T-helper 1 cell (primary cell): Measurements from ENCODE around the gene PSMD13.
A peak's percentile ranks its signal among the peaks of the same experiment; 100 is the strongest.

Experiments
- DNase-seq, 5 donors: peaks; one replicate each; pipeline ENCODE4 v3.0.0-alpha.2; 2012 to 2020

PSMD13 gene

GRCh38 chr11:250740-251299 is 14.0 kb downstream of the PSMD13 start:
- peak; percentile 46 to 76 (median 70) for DNase-seq

- DNase-seq: no peak
These were observed 14.8 kb downstream of the PSMD13 start for GRCh38 chr11:251550-251949.

GRCh38 chr11:252666-253065 is 15.9 kb downstream of the PSMD13 start:
- DNase-seq: no peak

GRCh38 chr11:253160-253885 is 16.5 kb downstream of the PSMD13 start:
- DNase-seq: no peak

- DNase-seq: no peak
These were observed 17.1 kb downstream of the PSMD13 start for GRCh38 chr11:253886-254270.

GRCh38 chr11:255176-255575 is 18.4 kb downstream of the PSMD13 start:
- no peak for DNase-seq

GRCh38 chr11:255816-256215 is 19.0 kb downstream of the PSMD13 start:
- no peak for DNase-seq

- no peak for DNase-seq
These were observed 20.4 kb downstream of the PSMD13 start for GRCh38 chr11:256952-257737.

GRCh38 chr11:257766-258493 is 21.2 kb downstream of the PSMD13 start:
- DNase-seq: no peak

- DNase-seq: no peak
These were observed 22.6 kb downstream of the PSMD13 start for GRCh38 chr11:259413-259812.

GRCh38 chr11:261624-262023 is 24.8 kb downstream of the PSMD13 start:
- no peak for DNase-seq

GRCh38 chr11:266676-267439 is 30.1 kb downstream of the PSMD13 start:
- DNase-seq: no peak

GRCh38 chr11:267491-267994 is 30.8 kb downstream of the PSMD13 start:
- DNase-seq: peak in 4 of 5 donors; percentile 50 to 64 (median 54)

- DNase-seq: peak in 3 of 5 donors; percentile 33 to 90 (median 51)
These were observed 32.0 kb downstream of the PSMD13 start for GRCh38 chr11:268716-269145.

- peak in 3 of 5 donors; percentile 39 to 97 (median 47) for DNase-seq
These were observed 32.5 kb downstream of the PSMD13 start for GRCh38 chr11:269146-269890.

- DNase-seq: no peak
These were observed 33.9 kb downstream of the PSMD13 start for GRCh38 chr11:270451-271318.

GRCh38 chr11:271319-271715 is 34.5 kb downstream of the PSMD13 start:
- DNase-seq: no peak

GRCh38 chr11:272195-272930 is 35.6 kb downstream of the PSMD13 start:
- DNase-seq: no peak

GRCh38 chr11:272931-273198 is 36.1 kb downstream of the PSMD13 start:
- DNase-seq: no peak

- DNase-seq: no peak
These were observed 39.4 kb downstream of the PSMD13 start for GRCh38 chr11:276219-276618.
